ENCODE data around the gene ARHGAP11A.

GRCh38 chr15:32659340-32660155, 44.2 kb downstream of the ARHGAP11A start:
- TF ChIP-seq CTCF (IDR thresholded peaks at IDR 0.05), result no peak
- TF ChIP-seq POLR2A (IDR thresholded peaks at IDR 0.05), result no peak
